HCT116 (cell line): ENCODE data around the gene ANTXR2. TPM values are rescaled to one million over a fixed set of nuclear protein-coding genes. Genes with fewer than 3 reads are reported as not detected.

Experiments
- ATAC-seq: fragments of 200-7000 bp; cut with Tn5 transposase; 2 replicates; pipeline ENCODE4 v1.9.1; 2020; ENCODE audit warnings: mild to moderate bottlenecking, moderate library complexity
- BruUV-seq: library from RNA; stranded (reverse); fragments of 400-500 nt; replicated peaks from 2 replicates; lab custom pipeline; 2021; lab: Mats Ljungman, UMichigan
- CTCF ChIA-PET: fragments of 300-600 bp; sonication (Branson Sonifier 250); formaldehyde crosslinking; loops from one replicate; lab custom pipeline; 2021; ENCODE audit warnings: antibody characterized with exemption; lab: Charles Lee
- POLR2A ChIA-PET: fragments of 300-600, 350-600 bp; sonication (Branson Sonifier 250); formaldehyde crosslinking; loops from one replicate; lab custom pipeline; 2021; ENCODE audit warnings: antibody characterized with exemption; lab: Charles Lee
- RAD21 ChIA-PET, 2 experiments: fragments of 300-600 bp; sonication (Branson Sonifier 250); formaldehyde crosslinking; loops; one replicate each; lab custom pipeline; 2023; ENCODE audit warnings: low total read pairs in 2 of 2; ENCODE audit not compliant: uncharacterized antibody in 2 of 2, unreplicated experiment in 2 of 2, low non-redundant PET in 1 of 2; lab: Charles Lee
- DNase-seq: peaks from one replicate; pipeline ENCODE4 v3.0.0-alpha.2; 2010; ENCODE audit warnings: low read depth, low spot score
- H2AFZ ChIP-seq: fragments of 200-600 bp; shearing (Covaris generic), sonication (generic); 2 replicates; pipeline ENCODE4 v1.6.1; 2017; ENCODE audit warnings: low read depth, mixed run types, mixed read lengths, antibody characterized with exemption, low read length; ENCODE audit not compliant: poor library complexity, severe bottlenecking
- H3K27ac ChIP-seq: 2 replicates; pipeline ENCODE4 v1.5.1; 2012; ENCODE audit warnings: low read depth, low read length
- H3K27me3 ChIP-seq: fragments of 200-600 bp; sonication (generic); 2 replicates; pipeline ENCODE4 v1.6.1; 2016; ENCODE audit warnings: mixed run types, low read length, mixed read lengths; ENCODE audit not compliant: insufficient read depth
- H3K36me3 ChIP-seq, 2 experiments: fragments of 200-500 bp in 1 of 2; fragments of 200-600 bp in 1 of 2; sonication (Bioruptor generic) in 1 of 2; sonication (generic) in 1 of 2; 2 replicates each; pipeline versions ENCODE4 v1.5.1 to v1.6.1; 2014 to 2016; ENCODE audit warnings: low read length in 2 of 2, inconsistent platforms in 1 of 2, mixed read lengths in 1 of 2, mixed run types in 1 of 2; ENCODE audit not compliant: insufficient read depth in 2 of 2, control insufficient read depth in 1 of 2
- H3K4me1 ChIP-seq, 2 experiments: fragments of 200-600 bp in 1 of 2; sonication (generic) in 1 of 2; 2 replicates each; pipeline versions ENCODE4 v1.5.1 to v1.6.1; 2012 to 2017; ENCODE audit warnings: low read length in 2 of 2, inconsistent platforms in 1 of 2, mild to moderate bottlenecking in 1 of 2, mixed read lengths in 1 of 2, mixed run types in 1 of 2, moderate library complexity in 1 of 2; ENCODE audit not compliant: insufficient read depth in 2 of 2, control insufficient read depth in 1 of 2
- H3K4me2 ChIP-seq: fragments of 200-600 bp; sonication (generic); 2 replicates; pipeline ENCODE4 v1.6.1; 2017; ENCODE audit warnings: mixed run types, low read length, mixed read lengths
- H3K4me3 ChIP-seq, 2 experiments: fragments of 200-600 bp in 1 of 2; sonication (generic) in 1 of 2; replicated peaks in 1 of 2; 2 replicates each; pipeline ENCODE4 v1.5.1; 2011 to 2016; ENCODE audit warnings: low read length in 2 of 2, control low read depth in 1 of 2, low read depth in 1 of 2, mild to moderate bottlenecking in 1 of 2, mixed read lengths in 1 of 2, mixed run types in 1 of 2
- H3K79me2 ChIP-seq: fragments of 200-600 bp; sonication (generic); 2 replicates; pipeline ENCODE4 v1.6.1; 2017; ENCODE audit warnings: mild to moderate bottlenecking, mixed run types, low read length, moderate library complexity, mixed read lengths; ENCODE audit not compliant: insufficient read depth
- H3K9ac ChIP-seq: fragments of 200-600 bp; sonication (generic); 2 replicates; pipeline ENCODE4 v1.6.1; 2016; ENCODE audit warnings: low read length, mixed read lengths
- H3K9me2 ChIP-seq: fragments of 200-600 bp; sonication (generic), shearing (Covaris generic); 2 replicates; pipeline ENCODE4 v1.6.1; 2017; ENCODE audit warnings: mixed run types, mild to moderate bottlenecking, moderate library complexity; ENCODE audit not compliant: insufficient read depth
- H3K9me3 ChIP-seq, 2 experiments: fragments of 200-500 bp in 1 of 2; fragments of 200-600 bp in 1 of 2; sonication (Bioruptor generic) in 1 of 2; sonication (generic) in 1 of 2; 2 replicates each; pipeline ENCODE4 v1.6.1; 2014 to 2017; ENCODE audit warnings: low read length in 2 of 2, mixed read lengths in 2 of 2, inconsistent platforms in 1 of 2, low read depth in 1 of 2, mild to moderate bottlenecking in 1 of 2, mixed run types in 1 of 2, moderate library complexity in 1 of 2; ENCODE audit not compliant: control insufficient read depth in 1 of 2, insufficient read depth in 1 of 2
- H4K20me1 ChIP-seq: fragments of 200-600 bp; sonication (generic), shearing (Covaris generic); 2 replicates; pipeline ENCODE4 v1.6.1; 2017; ENCODE audit warnings: mixed run types, mild to moderate bottlenecking, moderate library complexity; ENCODE audit not compliant: insufficient read depth
- ELF1 ChIP-seq: IDR thresholded peaks from 2 replicates; pipeline ENCODE4 v1.6.1; 2012; ENCODE audit warnings: low read depth, borderline replicate concordance
- EZH2 ChIP-seq: fragments of 200-600 bp; sonication (generic); IDR thresholded peaks from 2 replicates; pipeline ENCODE4 v1.6.1; 2017; ENCODE audit warnings: antibody characterized with exemption, mixed run types
- FOSL1 ChIP-seq: IDR thresholded peaks from 2 replicates; pipeline ENCODE4 v1.6.1; 2012; ENCODE audit warnings: low read depth
- POLR2AphosphoS5 ChIP-seq: IDR thresholded peaks from 2 replicates; pipeline ENCODE4 v1.6.1; 2011; ENCODE audit warnings: mild to moderate bottlenecking, low read depth, low read length, moderate library complexity
- RAD21 ChIP-seq: IDR thresholded peaks from 2 replicates; pipeline ENCODE4 v1.6.1; 2012; ENCODE audit warnings: low read depth, mild to moderate bottlenecking
- SIN3A ChIP-seq: IDR thresholded peaks from 2 replicates; pipeline ENCODE4 v1.6.1; 2012; ENCODE audit warnings: low read depth
- SP1 ChIP-seq: IDR thresholded peaks from 2 replicates; pipeline ENCODE4 v1.6.1; 2012; ENCODE audit warnings: low read depth
- ZNF274 ChIP-seq: fragments of 200-500 bp; sonication (Bioruptor generic); IDR thresholded peaks from 2 replicates; pipeline ENCODE4 v1.6.1; 2014; ENCODE audit warnings: mild to moderate bottlenecking, low read depth, low read length, inconsistent platforms
- intact Hi-C: fragments of 100-400 bp; cut with micrococcal nuclease; formaldehyde crosslinking; loops from 2 replicates; pipeline ENCODE4 v1.10.0; 2022
- total RNA-seq: library from RNA; stranded (reverse); gene quantifications from one replicate; pipeline ENCODE4 v1.2.1, GENCODE V29; 2021; ENCODE audit not compliant: unreplicated experiment
- TF ChIP-seq, protein P1 (sequence below): IDR thresholded peaks from 2 replicates; pipeline ENCODE4 v1.6.1; 2011; ENCODE audit warnings: mild to moderate bottlenecking, low read length, moderate library complexity; ENCODE audit not compliant: insufficient replicate concordance; ENCODE audit errors: extremely low read depth

Gene ANTXR2
- total RNA-seq, 1 experiment from 2014 or later, result 6.3 TPM

DNA sequence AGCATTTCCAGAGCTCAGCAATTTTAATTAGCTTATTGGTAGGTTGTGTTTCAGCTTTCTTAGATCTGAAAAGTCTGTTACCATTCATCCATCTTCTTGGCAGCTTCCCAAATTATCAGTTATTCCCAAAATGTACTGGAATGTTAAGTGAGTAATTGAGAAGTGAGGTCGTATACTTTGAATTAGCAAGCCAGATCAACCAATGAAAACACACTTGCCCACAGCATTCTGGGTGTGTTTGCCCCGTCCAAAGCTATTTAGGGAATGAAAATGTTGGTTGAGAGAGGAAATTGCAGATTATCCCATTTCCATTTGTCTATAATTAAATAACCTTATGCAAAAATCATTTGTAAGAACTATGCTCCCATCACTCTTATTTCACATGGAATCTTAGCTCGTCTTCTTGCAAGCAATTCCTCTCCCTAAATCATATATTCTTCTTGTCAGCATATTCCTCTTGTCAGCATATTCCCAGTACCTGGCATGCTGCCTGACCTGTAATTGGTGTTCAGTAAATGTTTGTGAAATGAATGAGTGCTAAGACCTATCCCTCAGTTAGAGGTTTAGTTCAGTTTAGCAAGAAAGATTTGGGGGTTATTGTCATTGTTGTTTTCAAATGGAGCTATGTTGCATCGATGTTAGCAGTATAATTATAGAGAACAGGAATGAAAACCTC is 23.3 kb upstream of the ANTXR2 start:
- Histone ChIP-seq H3K36me3 (no peaks in the 10 kb centered on the region), H3K27ac (no peak overlapping the region), H2AFZ (no peak overlapping the region), H3K9me2 (no peaks in the 10 kb centered on the region), H3K4me1 (no peaks in the 10 kb centered on the region), H3K9me3 (no peaks in the 10 kb centered on the region), H3K9ac (no peak overlapping the region), H3K79me2 (no peaks in the 10 kb centered on the region), H4K20me1 (no peaks in the 10 kb centered on the region), H3K4me2 (no peak overlapping the region), H3K4me3 (no peak overlapping the region), H3K27me3 (no peaks in the 10 kb centered on the region)
- ChIA-PET POLR2A (no interaction called here), CTCF (no interaction called here), RAD21 (interaction anchor here in 1 of 2 experiments (0.6 kb wide), 1 partner anchor 31 kb away, joined by 4 read pairs; no protein-coding TSS in a partner anchor)
- ATAC-seq (no peak), DNase-seq (no peak)
- BruUV-seq, result no TSS peak
- intact Hi-C loops, result no loop called here
- no peak for TF ChIP-seq FOSL1

DNA sequence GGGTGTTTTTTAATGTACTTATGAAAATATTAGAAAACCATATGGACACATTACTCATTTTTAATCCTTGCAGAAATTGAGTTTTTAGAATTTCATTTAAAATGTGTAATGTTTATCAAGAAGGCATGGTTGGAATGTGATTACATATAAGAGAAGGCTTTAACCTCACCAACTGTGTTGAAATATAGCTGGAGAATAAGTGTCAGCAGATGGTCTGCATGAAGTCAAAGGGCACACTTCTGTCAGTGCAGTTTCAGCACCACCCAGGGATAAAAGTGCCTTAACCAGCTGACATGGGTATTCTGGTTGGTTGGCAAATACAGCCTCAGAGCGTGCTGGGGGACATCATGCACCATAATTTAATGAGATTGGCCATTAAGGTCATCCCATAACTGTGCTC is 21.2 kb upstream of the ANTXR2 start:
- POLR2A ChIA-PET, result no interaction called here
- TF ChIP-seq, protein P1, sequence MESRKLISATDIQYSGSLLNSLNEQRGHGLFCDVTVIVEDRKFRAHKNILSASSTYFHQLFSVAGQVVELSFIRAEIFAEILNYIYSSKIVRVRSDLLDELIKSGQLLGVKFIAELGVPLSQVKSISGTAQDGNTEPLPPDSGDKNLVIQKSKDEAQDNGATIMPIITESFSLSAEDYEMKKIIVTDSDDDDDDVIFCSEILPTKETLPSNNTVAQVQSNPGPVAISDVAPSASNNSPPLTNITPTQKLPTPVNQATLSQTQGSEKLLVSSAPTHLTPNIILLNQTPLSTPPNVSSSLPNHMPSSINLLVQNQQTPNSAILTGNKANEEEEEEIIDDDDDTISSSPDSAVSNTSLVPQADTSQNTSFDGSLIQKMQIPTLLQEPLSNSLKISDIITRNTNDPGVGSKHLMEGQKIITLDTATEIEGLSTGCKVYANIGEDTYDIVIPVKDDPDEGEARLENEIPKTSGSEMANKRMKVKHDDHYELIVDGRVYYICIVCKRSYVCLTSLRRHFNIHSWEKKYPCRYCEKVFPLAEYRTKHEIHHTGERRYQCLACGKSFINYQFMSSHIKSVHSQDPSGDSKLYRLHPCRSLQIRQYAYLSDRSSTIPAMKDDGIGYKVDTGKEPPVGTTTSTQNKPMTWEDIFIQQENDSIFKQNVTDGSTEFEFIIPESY, result no peak
- TF ChIP-seq ELF1 (no peak), SP1 (no peak), SIN3A (no peak), POLR2AphosphoS5 (no peak), ZNF274 (no peak), EZH2 (no peak), FOSL1 (no peak), RAD21 (no peak)
- TF ChIP-seq, all 23 proteins: peak for 0
- no peaks in the 10 kb centered on the region for H3K4me1 ChIP-seq
- CTCF ChIA-PET, result no interaction called here
- intact Hi-C loops, result no loop called here
- no peak overlapping the region for H3K27ac ChIP-seq
- no peaks in the 10 kb centered on the region for H4K20me1 ChIP-seq
- RAD21 ChIA-PET, result no interaction called here
- no peak overlapping the region for H3K4me2 ChIP-seq
- no peak for ATAC-seq
- H3K9me3 ChIP-seq, result no peaks in the 10 kb centered on the region
- no peaks in the 10 kb centered on the region for H3K36me3 ChIP-seq
- H3K4me3 ChIP-seq, result no peak overlapping the region
- no peak overlapping the region for H3K9ac ChIP-seq
- DNase-seq, result no peak
- no peak overlapping the region for H2AFZ ChIP-seq
- H3K9me2 ChIP-seq, result no peaks in the 10 kb centered on the region
- BruUV-seq, result no TSS peak
- H3K27me3 ChIP-seq, result no peaks in the 10 kb centered on the region
- no peaks in the 10 kb centered on the region for H3K79me2 ChIP-seq
